GM12872 (cell line): ENCODE measurements around the gene IZUMO4.

Source experiments
- CTCF ChIP-seq: IDR thresholded peaks from 3 replicates; pipeline ENCODE4 v1.5.1; 2011; ENCODE audit warnings: low read depth, mild to moderate bottlenecking, low read length, moderate library complexity; ENCODE audit not compliant: insufficient read depth

The IZUMO4 gene

GRCh38 chr19:2072757-2073551, 23.8 kb upstream of the IZUMO4 start:
- no peak for TF ChIP-seq CTCF

DNA sequence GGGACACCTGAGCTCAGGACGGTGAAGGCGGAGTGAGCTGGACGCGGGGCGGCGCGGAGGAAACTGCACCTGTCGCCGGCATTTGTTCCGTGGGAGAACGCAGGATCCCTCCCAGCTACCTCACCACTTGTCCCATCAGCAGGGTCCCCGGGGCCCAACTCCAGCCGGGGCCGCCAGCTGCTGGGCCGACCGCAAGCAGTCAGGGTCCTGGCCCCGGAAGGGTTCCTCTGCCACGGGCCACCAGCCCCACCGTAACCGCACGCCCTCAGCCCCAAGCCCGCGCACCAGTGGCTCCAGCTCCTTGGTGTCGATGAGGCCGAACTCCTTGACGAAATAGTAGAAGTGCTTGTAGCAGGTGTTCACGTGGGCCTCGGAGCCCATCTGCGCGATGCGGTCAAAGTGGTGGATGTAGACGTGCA, 20.2 kb upstream of the IZUMO4 start:
- TF ChIP-seq CTCF, result no peak

GRCh38 chr19:2077398-2077797, 19.3 kb upstream of the IZUMO4 start:
- no peak for TF ChIP-seq CTCF

GRCh38 chr19:2077833-2078619, 18.7 kb upstream of the IZUMO4 start:
- no peak for TF ChIP-seq CTCF

GRCh38 chr19:2079076-2079864, 17.4 kb upstream of the IZUMO4 start:
- no peak for TF ChIP-seq CTCF

DNA sequence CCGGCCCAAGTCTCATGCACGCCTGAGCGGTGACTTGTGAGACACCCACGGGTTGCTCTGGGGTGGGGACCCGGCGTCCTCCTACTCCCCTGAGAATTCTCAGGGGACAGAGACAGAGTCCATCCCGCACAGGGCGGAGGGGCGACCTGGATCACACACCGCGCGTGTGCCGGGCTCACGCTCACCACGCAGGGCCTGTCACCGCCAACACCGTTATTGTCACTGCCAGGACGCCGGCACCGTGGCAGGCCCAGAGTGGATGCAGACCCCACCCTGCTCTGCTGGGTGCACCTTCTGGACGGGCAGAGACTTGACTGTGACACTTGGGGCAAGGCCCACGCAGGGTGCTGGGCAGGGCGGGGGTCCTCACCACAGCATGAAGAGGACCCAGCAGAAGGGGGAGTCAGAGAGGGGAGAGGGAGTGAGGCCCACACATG, 16.8 kb upstream of the IZUMO4 start:
- TF ChIP-seq CTCF, result no peak
